Stimulated activated CD8-positive, alpha-beta memory T cell treated with anti-CD3 and anti-CD28 coated beads, Interleukin-15, amount 100 ng/mL, for 24 hours (primary cell): Measurements from ENCODE around the gene KLKB1.

Experiments
- DNase-seq: peaks from one replicate; pipeline ENCODE4 v3.0.0-alpha.2; 2020; ENCODE audit warnings: low read depth

The KLKB1 gene

GRCh38 chr4:186227221-186227620 lies at the start of gene KLKB1:
Gene KLKB1 (plus strand): TSS chr4:186227507. CDS start chr4:186228196, 689 bp downstream.
- DNase-seq = no peak

GRCh38 chr4:186188107-186188506 lies 39.2 kb upstream of the KLKB1 start:
- no peak for DNase-seq

GRCh38 chr4:186189656-186190055 lies 37.7 kb upstream of the KLKB1 start:
- no peak for DNase-seq

- peak; percentile 25 for DNase-seq
Measured at GRCh38 chr4:186190581-186191199, 36.6 kb upstream of the KLKB1 start.

- DNase-seq = peak; percentile 73
Measured at GRCh38 chr4:186191200-186192065, 35.9 kb upstream of the KLKB1 start, which contains the start of gene CYP4V2. Gene CYP4V2 (plus strand): TSS chr4:186191567. CDS start chr4:186191824, 257 bp downstream.

- no peak for DNase-seq
Measured at GRCh38 chr4:186192066-186192612, 35.2 kb upstream of the KLKB1 start.

GRCh38 chr4:186193851-186194250 lies 33.5 kb upstream of the KLKB1 start:
- no peak for DNase-seq

GRCh38 chr4:186196063-186196462 lies 31.2 kb upstream of the KLKB1 start:
- no peak for DNase-seq

GRCh38 chr4:186200516-186200915 lies 26.8 kb upstream of the KLKB1 start:
- no peak for DNase-seq

GRCh38 chr4:186201010-186201409 lies 26.3 kb upstream of the KLKB1 start:
- no peak for DNase-seq

GRCh38 chr4:186201535-186202230 lies 25.6 kb upstream of the KLKB1 start:
- no peak for DNase-seq

- no peak for DNase-seq
Measured at GRCh38 chr4:186202490-186203140, 24.7 kb upstream of the KLKB1 start.

GRCh38 chr4:186203406-186203805 lies 23.9 kb upstream of the KLKB1 start:
- DNase-seq = no peak

- DNase-seq = peak; percentile 27
Measured at GRCh38 chr4:186204103-186204559, 23.2 kb upstream of the KLKB1 start.

- DNase-seq = no peak
Measured at GRCh38 chr4:186204686-186205085, 22.6 kb upstream of the KLKB1 start.

- DNase-seq = no peak
Measured at GRCh38 chr4:186205156-186205555, 22.2 kb upstream of the KLKB1 start.

- no peak for DNase-seq
Measured at GRCh38 chr4:186216465-186217024, 10.8 kb upstream of the KLKB1 start.

GRCh38 chr4:186217733-186218293 lies 9.5 kb upstream of the KLKB1 start:
- no peak for DNase-seq

- no peak for DNase-seq
Measured at GRCh38 chr4:186221624-186222023, 5.7 kb upstream of the KLKB1 start.

- DNase-seq = no peak
Measured at GRCh38 chr4:186225848-186226247, 1.5 kb upstream of the KLKB1 start.
